ENCODE results near the gene RPRD1B.

GRCh38 chr20:38137441-38138037 lies 104.0 kb downstream of the RPRD1B start:
- TF ChIP-seq CTCF (IDR thresholded peaks at IDR 0.05; ENCODE audit: low read depth, low read length) = no peak
- TF ChIP-seq EZH2phosphoT487 (IDR thresholded peaks at IDR 0.05; ENCODE audit: low read depth) = no peak

Data from OCI-LY3 (cell line).